Measurements from ENCODE around the gene AGPAT3. TPM values are rescaled to one million over a fixed set of nuclear protein-coding genes. Genes with fewer than 3 reads are reported as not detected.
"Not testable (repeated sequence)": the region's sequence is repeated elsewhere in the genome, so short reads cannot be mapped to it uniquely, and the experiment has no call there.

AGPAT3 gene, protein sequence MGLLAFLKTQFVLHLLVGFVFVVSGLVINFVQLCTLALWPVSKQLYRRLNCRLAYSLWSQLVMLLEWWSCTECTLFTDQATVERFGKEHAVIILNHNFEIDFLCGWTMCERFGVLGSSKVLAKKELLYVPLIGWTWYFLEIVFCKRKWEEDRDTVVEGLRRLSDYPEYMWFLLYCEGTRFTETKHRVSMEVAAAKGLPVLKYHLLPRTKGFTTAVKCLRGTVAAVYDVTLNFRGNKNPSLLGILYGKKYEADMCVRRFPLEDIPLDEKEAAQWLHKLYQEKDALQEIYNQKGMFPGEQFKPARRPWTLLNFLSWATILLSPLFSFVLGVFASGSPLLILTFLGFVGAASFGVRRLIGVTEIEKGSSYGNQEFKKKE
- polyA plus RNA-seq = 10 to 100 TPM; 15.3 to 18.6 TPM

DNA sequence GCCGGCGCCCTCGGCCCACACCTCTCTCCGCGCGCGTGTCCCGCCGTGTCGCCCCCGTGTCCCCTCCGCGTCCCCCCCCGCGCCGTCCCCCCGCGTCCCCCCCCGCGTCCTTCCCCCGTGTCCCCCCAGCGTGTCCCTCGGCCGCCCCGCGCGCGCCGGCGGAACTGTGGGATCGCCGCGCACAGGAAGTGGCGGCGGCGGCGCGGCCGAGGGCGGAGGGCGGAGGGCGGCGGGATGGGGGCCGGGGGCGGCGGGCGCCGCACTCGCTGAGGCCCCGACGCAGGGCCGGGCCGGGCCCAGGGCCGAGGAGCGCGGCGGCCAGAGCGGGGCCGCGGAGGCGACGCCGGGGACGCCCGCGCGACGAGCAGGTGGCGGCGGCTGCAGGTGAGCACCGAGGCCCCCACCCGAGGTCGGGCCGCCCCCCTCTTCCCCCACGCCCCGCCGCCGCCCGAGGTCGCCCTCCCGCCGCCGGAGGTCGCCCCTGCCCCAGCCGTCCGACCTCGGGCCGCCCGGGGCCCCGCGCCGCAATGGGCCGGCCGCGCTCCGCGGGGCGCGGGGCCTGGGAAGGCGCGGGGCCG lies at the start of gene AGPAT3:
Gene AGPAT3 (plus strand): TSS at position 262 of the 578 bp plus-strand sequence. CDS start 94,459 bp downstream, outside the sequence.
- H3K4me3 ChIP-seq (ENCODE audit: low read depth in 1 of 2, low read length in 2 of 2) = peak within 1 kb of the TSS; percentile 74 to 83
- H3K27ac ChIP-seq (ENCODE audit: low read depth in 2 of 2, low read length in 1 of 2) = peak within 1 kb of the TSS; percentile 94 to 95
- H3K4me1 ChIP-seq (ENCODE audit: control insufficient read depth in 2 of 2, insufficient read depth in 2 of 2, low read length in 1 of 2) = peaks cover 6 to 14% of the 10 kb centered on the region in 2 donors
- no peaks in the 10 kb centered on the region for H3K27me3 ChIP-seq (ENCODE audit: control insufficient read depth in 1 of 2, insufficient read depth in 2 of 2, low read length in 2 of 2)
- H3K9me3 ChIP-seq (ENCODE audit: control insufficient read depth in 2 of 2, insufficient read depth in 1 of 2, low read depth in 1 of 2, low read length in 1 of 2) = no peaks in the 10 kb centered on the region
- WGBS, 2 donors = 0 to 1% methylated on average over 28 to 97 of the region's 102 CpGs
- peaks cover 0 to 4% of the 10 kb centered on the region in 2 donors for H3K36me3 ChIP-seq (ENCODE audit: control insufficient read depth in 2 of 2, insufficient read depth in 2 of 2, low read length in 1 of 2)

DNA sequence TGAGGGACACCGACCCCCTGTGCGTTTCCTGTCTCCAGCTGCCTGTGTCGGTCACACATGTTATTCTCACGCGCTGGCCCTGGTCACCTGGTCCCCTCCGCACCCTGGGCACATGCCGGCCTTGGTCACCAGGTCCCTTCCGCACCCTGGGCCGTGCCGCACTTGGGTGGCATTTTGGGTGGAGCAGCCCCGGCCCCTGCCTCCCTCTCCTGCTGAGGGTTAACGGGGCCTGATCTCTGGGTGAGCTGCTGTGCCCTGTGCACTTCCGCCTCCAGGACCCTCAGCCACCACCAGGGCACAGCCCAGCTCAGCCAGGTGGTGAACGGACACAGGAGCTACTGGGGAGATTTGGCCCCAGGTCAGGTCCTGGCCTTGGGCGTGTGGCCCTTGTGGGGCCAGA lies 49.0 kb upstream of the AGPAT3 start:
- Histone ChIP-seq H3K27ac (ENCODE audit: low read depth in 2 of 2, low read length in 1 of 2) (no peak overlapping the region), H3K4me3 (ENCODE audit: low read depth in 1 of 2, low read length in 2 of 2) (no peak overlapping the region), H3K4me1 (ENCODE audit: control insufficient read depth in 2 of 2, insufficient read depth in 2 of 2, low read length in 1 of 2) (peaks cover 4 to 26% of the 10 kb centered on the region in 2 donors), H3K27me3 (ENCODE audit: control insufficient read depth in 1 of 2, insufficient read depth in 2 of 2, low read length in 2 of 2) (no peaks in the 10 kb centered on the region), H3K36me3 (ENCODE audit: control insufficient read depth in 2 of 2, insufficient read depth in 2 of 2, low read length in 1 of 2) (no peaks in the 10 kb centered on the region), H3K9me3 (ENCODE audit: control insufficient read depth in 2 of 2, insufficient read depth in 1 of 2, low read depth in 1 of 2, low read length in 1 of 2) (peaks cover 0 to 2% of the 10 kb centered on the region in 2 donors)
- WGBS, 2 donors = 91 to 95% methylated on average over 15 of the region's 15 CpGs

DNA sequence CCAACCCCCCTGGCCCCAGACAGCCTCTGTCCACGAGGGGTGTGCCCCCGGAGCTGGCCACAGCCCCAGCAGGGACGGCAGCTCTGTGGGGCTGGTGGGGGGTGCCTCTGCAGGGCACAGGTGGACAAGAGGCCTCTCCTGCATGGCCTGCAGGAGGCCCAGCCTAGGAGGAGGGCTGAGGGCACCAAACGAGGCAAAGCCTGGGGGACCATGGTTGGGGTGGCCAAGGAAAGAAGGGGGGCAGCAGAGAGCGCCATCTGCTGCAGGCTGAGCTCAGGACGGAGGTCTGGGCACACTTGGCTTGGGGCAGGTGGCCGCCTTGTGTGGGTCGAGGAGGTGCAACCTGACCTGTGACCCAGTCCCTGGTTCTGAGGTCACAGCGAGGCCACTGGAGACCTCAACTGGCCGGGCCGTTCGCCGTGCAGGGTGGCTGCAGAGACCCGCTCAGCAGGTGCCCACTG lies 48.4 kb upstream of the AGPAT3 start:
- no peak overlapping the region for H3K27ac ChIP-seq (ENCODE audit: low read depth in 2 of 2, low read length in 1 of 2)
- peaks cover 0 to 2% of the 10 kb centered on the region in 2 donors for H3K9me3 ChIP-seq (ENCODE audit: control insufficient read depth in 2 of 2, insufficient read depth in 1 of 2, low read depth in 1 of 2, low read length in 1 of 2)
- H3K4me1 ChIP-seq (ENCODE audit: control insufficient read depth in 2 of 2, insufficient read depth in 2 of 2, low read length in 1 of 2) = peaks cover 0 to 20% of the 10 kb centered on the region in 2 donors
- H3K36me3 ChIP-seq (ENCODE audit: control insufficient read depth in 2 of 2, insufficient read depth in 2 of 2, low read length in 1 of 2) = no peaks in the 10 kb centered on the region
- no peak overlapping the region for H3K4me3 ChIP-seq (ENCODE audit: low read depth in 1 of 2, low read length in 2 of 2)
- 77 to 79% methylated on average over 13 to 14 of the region's 14 CpGs for WGBS, 2 donors
- H3K27me3 ChIP-seq (ENCODE audit: control insufficient read depth in 1 of 2, insufficient read depth in 2 of 2, low read length in 2 of 2) = no peaks in the 10 kb centered on the region

DNA sequence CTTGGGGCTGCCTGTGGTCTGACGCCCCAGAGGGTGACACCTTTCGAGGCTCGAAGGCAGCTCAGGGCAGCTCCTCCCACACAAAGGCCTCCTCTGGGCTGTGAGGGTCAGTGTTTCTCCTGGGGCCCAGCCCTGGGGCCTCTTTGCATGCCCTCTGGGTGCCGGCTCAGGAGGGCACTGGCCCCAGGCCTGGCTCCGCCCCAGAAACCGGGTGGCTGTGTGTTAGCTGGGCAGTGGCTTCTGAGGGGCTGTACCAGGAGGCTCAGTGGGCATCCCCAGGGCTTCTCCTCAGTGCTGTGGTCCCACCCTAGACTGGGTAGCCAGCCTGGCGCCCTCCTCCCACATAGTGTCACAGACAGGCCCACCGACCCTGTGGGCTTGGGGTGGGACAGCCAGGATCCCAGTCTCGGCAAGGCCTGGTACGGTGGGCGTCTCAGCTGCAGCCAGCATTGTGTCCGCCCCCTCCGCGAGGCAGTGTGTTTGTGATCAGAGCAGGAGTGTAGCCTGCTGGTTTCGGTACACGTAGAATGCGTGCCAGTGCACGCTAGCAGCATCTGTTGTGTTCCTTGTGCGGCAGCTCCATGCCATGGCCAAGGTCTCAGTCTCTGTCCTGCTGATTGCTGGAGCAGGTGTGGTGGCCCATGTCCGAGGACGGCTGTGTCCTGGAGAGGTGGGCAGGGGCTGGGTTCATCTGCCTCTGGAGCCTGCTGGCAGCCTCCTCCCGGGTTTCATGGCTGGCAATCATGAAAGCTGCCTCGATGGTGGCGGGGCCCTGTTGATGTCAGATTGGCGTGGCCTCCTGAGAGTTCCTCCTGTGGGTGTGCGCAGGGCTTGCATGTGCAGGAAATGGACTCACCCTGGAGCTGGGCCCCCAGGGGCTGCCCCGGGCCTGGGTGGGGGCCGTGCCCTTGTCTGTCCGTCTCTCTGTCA lies 47.6 kb upstream of the AGPAT3 start:
- WGBS, 2 donors = 81% methylated on average over 29 of the region's 29 CpGs

DNA sequence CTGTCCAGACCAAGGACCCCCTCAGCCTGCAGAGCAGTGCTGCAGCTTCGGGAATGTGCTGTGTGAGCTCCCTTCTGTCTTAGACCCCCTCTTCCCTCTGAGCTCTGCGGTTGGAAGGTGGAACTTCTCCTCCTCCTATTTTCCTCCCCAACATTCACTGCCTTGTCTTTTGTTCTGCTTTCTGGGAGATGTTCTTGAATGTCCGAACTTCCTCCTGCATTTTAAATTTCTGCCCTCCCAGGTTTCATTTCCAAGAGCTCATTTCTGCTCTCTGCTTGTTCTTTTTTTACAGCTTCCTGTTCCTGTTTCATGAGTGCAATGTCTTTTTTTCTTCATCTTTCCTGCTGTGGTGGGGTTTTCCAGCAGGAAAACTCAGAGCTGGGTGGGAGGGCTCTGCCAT lies 46.3 kb upstream of the AGPAT3 start:
- no peak overlapping the region for H3K4me3 ChIP-seq (ENCODE audit: low read depth in 1 of 2, low read length in 2 of 2)
- H3K9me3 ChIP-seq (ENCODE audit: control insufficient read depth in 2 of 2, insufficient read depth in 1 of 2, low read depth in 1 of 2, low read length in 1 of 2) = peaks cover 0 to 2% of the 10 kb centered on the region in 2 donors
- peaks cover 0 to 11% of the 10 kb centered on the region in 2 donors for H3K4me1 ChIP-seq (ENCODE audit: control insufficient read depth in 2 of 2, insufficient read depth in 2 of 2, low read length in 1 of 2)
- H3K27me3 ChIP-seq (ENCODE audit: control insufficient read depth in 1 of 2, insufficient read depth in 2 of 2, low read length in 2 of 2) = no peaks in the 10 kb centered on the region
- no peak overlapping the region for H3K27ac ChIP-seq (ENCODE audit: low read depth in 2 of 2, low read length in 1 of 2)
- 82 to 83% methylated on average over 3 of the region's 3 CpGs for WGBS, 2 donors
- no peaks in the 10 kb centered on the region for H3K36me3 ChIP-seq (ENCODE audit: control insufficient read depth in 2 of 2, insufficient read depth in 2 of 2, low read length in 1 of 2)

More for the DNA sequence above, 47.6 kb upstream of the AGPAT3 start:
- H3K27ac ChIP-seq (ENCODE audit: low read depth in 2 of 2, low read length in 1 of 2) = no peak overlapping the region
- H3K9me3 ChIP-seq (ENCODE audit: control insufficient read depth in 2 of 2, insufficient read depth in 1 of 2, low read depth in 1 of 2, low read length in 1 of 2) = peaks cover 0 to 2% of the 10 kb centered on the region in 2 donors
- H3K4me1 ChIP-seq (ENCODE audit: control insufficient read depth in 2 of 2, insufficient read depth in 2 of 2, low read length in 1 of 2) = peaks cover 0 to 19% of the 10 kb centered on the region in 2 donors
- H3K36me3 ChIP-seq (ENCODE audit: control insufficient read depth in 2 of 2, insufficient read depth in 2 of 2, low read length in 1 of 2) = no peaks in the 10 kb centered on the region
- no peaks in the 10 kb centered on the region for H3K27me3 ChIP-seq (ENCODE audit: control insufficient read depth in 1 of 2, insufficient read depth in 2 of 2, low read length in 2 of 2)
- H3K4me3 ChIP-seq (ENCODE audit: low read depth in 1 of 2, low read length in 2 of 2) = no peak overlapping the region

DNA sequence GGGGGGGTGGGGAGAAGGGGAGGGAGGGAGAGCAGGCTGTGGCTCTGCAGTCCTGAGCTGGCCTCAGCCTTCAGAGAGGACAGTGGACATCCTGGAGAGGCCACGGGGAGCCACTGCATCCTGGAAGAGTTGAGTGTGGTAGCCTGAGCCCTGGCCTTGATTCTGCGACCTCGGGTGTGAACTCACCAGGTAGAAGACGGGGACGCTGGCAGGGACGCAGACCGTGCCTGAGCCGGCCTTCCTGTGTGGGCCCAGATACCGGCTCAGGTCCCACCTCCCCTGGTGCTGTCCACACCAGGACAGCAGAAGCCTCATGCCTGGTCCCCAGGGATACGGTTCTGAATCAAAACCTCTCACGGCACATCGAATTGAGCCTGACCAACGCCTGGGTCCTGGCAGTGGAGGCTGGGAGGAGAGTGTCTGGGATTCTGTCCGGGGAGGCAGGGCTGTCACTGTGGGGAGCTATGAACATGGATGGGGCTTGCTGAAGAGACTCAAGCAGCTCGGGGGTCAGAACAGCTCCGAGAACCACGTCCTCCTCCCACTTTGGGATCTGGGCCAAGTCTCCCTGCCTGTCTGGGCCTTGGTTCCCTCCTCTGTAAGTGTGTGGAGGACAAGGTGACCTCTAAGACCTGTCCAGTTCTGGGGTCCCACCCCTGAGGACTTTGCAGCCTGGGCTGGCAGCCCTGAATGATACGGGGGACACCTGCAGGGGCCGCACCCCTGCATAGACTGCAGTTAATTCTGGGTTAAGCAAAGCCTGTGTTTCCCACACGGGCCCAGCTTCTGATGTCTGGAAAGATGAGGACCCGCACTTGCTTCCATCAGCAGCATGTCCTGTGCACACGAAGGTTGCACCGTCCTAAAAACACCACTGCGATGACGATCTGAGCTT lies 45.3 kb upstream of the AGPAT3 start:
- H3K9me3 ChIP-seq (ENCODE audit: control insufficient read depth in 2 of 2, insufficient read depth in 1 of 2, low read depth in 1 of 2, low read length in 1 of 2) = peaks cover 0 to 2% of the 10 kb centered on the region in 2 donors
- WGBS, 2 donors = 93 to 94% methylated on average over 25 of the region's 25 CpGs
- H3K4me1 ChIP-seq (ENCODE audit: control insufficient read depth in 2 of 2, insufficient read depth in 2 of 2, low read length in 1 of 2) = peaks cover 0 to 12% of the 10 kb centered on the region in 2 donors
- H3K4me3 ChIP-seq (ENCODE audit: low read depth in 1 of 2, low read length in 2 of 2) = no peak overlapping the region
- no peak overlapping the region for H3K27ac ChIP-seq (ENCODE audit: low read depth in 2 of 2, low read length in 1 of 2)
- no peaks in the 10 kb centered on the region for H3K36me3 ChIP-seq (ENCODE audit: control insufficient read depth in 2 of 2, insufficient read depth in 2 of 2, low read length in 1 of 2)
- H3K27me3 ChIP-seq (ENCODE audit: control insufficient read depth in 1 of 2, insufficient read depth in 2 of 2, low read length in 2 of 2) = no peaks in the 10 kb centered on the region

DNA sequence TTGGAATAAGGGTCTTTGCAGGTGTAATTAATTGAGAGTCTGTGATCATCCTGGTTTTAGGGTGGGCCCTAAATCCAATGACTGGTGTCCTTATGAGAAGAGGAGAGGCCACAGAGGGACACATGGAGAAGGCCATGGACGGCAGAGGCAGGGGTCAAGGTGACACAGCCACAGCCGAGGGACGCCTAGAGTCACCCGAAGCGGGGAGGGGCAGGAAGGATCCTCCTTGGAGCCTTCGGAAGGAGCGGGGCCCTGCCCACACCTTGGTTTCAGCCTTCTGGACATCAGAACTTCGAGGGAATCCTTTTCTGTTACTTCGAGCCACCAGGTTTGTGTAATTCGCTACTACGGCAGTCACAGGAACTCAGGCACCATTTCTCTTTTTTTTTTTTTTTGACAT lies 44.6 kb upstream of the AGPAT3 start:
- WGBS, 2 donors = 88 to 94% methylated on average over 11 of the region's 11 CpGs
- Histone ChIP-seq H3K27me3 (ENCODE audit: control insufficient read depth in 1 of 2, insufficient read depth in 2 of 2, low read length in 2 of 2) (no peaks in the 10 kb centered on the region), H3K4me3 (ENCODE audit: low read depth in 1 of 2, low read length in 2 of 2) (no peak overlapping the region), H3K9me3 (ENCODE audit: control insufficient read depth in 2 of 2, insufficient read depth in 1 of 2, low read depth in 1 of 2, low read length in 1 of 2) (peaks cover 0 to 2% of the 10 kb centered on the region in 2 donors), H3K4me1 (ENCODE audit: control insufficient read depth in 2 of 2, insufficient read depth in 2 of 2, low read length in 1 of 2) (peaks cover 4 to 13% of the 10 kb centered on the region in 2 donors), H3K36me3 (ENCODE audit: control insufficient read depth in 2 of 2, insufficient read depth in 2 of 2, low read length in 1 of 2) (no peaks in the 10 kb centered on the region), H3K27ac (ENCODE audit: low read depth in 2 of 2, low read length in 1 of 2) (no peak overlapping the region)

DNA sequence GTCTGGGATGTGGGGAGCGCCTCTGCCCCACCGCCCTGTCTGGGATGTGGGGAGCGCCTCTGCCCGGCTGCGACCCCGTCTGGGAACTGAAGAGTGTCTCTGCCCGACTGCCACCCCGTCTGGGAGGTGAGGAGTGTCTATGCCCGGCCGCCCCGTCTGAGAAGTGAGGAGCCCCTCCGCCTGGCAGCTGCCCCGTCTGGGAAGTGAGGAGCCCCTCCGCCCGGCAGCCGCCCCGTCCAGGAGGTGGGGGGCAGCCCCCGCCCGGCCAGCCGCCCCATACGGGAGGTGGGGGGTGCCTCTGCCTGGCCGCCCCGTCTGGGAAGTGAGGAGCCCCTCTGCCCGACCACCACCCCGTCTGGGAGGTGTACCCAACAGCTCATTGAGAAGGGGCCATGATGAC lies 42.9 kb upstream of the AGPAT3 start:
- WGBS, 2 donors = 95 to 96% methylated on average over 25 of the region's 25 CpGs
- peaks cover 4 to 17% of the 10 kb centered on the region in 2 donors for H3K4me1 ChIP-seq (ENCODE audit: control insufficient read depth in 2 of 2, insufficient read depth in 2 of 2, low read length in 1 of 2)
- not testable (repeated sequence) for H3K27ac ChIP-seq (ENCODE audit: low read depth in 2 of 2, low read length in 1 of 2)

More for the DNA sequence above, 42.9 kb upstream of the AGPAT3 start:
- H3K9me3 ChIP-seq (ENCODE audit: control insufficient read depth in 2 of 2, insufficient read depth in 1 of 2, low read depth in 1 of 2, low read length in 1 of 2); H3K27me3 ChIP-seq (ENCODE audit: control insufficient read depth in 1 of 2, insufficient read depth in 2 of 2, low read length in 2 of 2); H3K36me3 ChIP-seq (ENCODE audit: control insufficient read depth in 2 of 2, insufficient read depth in 2 of 2, low read length in 1 of 2); H3K4me3 ChIP-seq (ENCODE audit: low read depth in 1 of 2, low read length in 2 of 2): not testable (repeated sequence)

Data from esophagus (tissue), 2 donors.